BJ (cell line): ENCODE results near the gene GSK3A. TPM values are rescaled to one million over a fixed set of nuclear protein-coding genes. Genes with fewer than 3 reads are reported as not detected.

ENCODE experiments used
- CTCF ChIA-PET: fragments of 350-600 bp; formaldehyde crosslinking; extraction: SDS; loops from one replicate; lab custom pipeline; 2021; ENCODE audit warnings: antibody characterized with exemption, inconsistent platforms; lab: Yijun Ruan, JAX
- POLR2A ChIA-PET: fragments of 300-600 bp; sonication (Branson Sonifier 250); formaldehyde crosslinking; extraction: SDS; loops from one replicate; lab custom pipeline; 2021; ENCODE audit warnings: antibody characterized with exemption; lab: Charles Lee
- DNase-seq: peaks from one replicate; pipeline ENCODE4 v3.0.0-alpha.2; 2011; ENCODE audit warnings: low read depth
- H3K27me3 ChIP-seq: 2 replicates; pipeline ENCODE4 v1.6.0; 2011; ENCODE audit warnings: low read length; ENCODE audit not compliant: control insufficient read depth, insufficient read depth
- H3K36me3 ChIP-seq: 2 replicates; pipeline ENCODE4 v1.5.1; 2011; ENCODE audit warnings: low read length; ENCODE audit not compliant: control insufficient read depth, insufficient read depth
- H3K4me3 ChIP-seq: 2 replicates; pipeline ENCODE4 v1.5.1; 2011; ENCODE audit warnings: low read depth, mild to moderate bottlenecking, control low read depth, low read length
- polyA plus RNA-seq: library from polyadenylated mRNA; depleted of rRNA; stranded (reverse); fragments of >200 nt; gene quantifications from 2 replicates; pipeline ENCODE4 v1.2.3, GENCODE V29; 2011
- TF ChIP-seq, protein P1 (sequence below): IDR thresholded peaks from 2 replicates; pipeline ENCODE4 v1.5.1; 2011; ENCODE audit warnings: low read depth, mild to moderate bottlenecking, control low read depth, inconsistent platforms, low read length, moderate library complexity; ENCODE audit not compliant: insufficient read depth

Gene GSK3A
- polyA plus RNA-seq, 1 experiment: 36.1 TPM

DNA sequence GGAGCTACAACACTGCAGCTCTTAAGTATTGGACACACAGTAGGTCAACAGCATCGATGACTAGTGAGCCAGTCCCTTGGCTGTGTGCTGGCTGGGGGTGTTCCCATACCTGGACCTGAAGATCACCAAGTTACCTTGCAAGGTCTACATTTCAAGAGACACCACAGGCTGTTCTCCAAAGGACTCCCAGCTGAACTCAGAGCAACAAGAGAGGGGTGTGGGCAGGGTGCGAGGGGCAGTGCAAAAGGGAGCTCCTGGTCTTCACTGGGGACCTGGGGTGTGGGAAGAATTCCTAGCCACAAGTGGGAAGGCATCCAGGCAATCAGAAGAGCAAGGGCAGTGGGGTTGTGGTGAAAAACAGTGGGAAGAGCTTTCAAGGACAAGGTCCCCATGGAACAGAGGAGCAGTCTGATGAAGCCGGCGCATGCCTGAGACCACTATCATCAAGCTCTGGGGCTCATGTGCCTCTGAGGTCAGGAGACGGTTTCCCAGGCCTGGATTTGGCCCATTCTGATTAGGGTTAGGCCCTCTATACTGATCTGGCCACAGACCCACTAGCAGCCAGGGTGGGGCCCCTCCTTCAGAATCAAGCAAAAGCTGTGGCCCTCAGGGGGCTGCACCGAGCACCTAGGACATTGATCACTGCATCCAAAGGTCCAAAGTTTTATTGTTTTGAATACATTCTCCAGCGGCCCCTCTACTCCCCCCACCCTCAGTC, 4.7 kb upstream of the GSK3A start:
- ChIA-PET POLR2A (no interaction called here), CTCF (interaction anchor here (0.8 to 6.2 kb wide), 16 partner anchors 9 to 154 kb away, joined by 3 to 135 read pairs (median 7); partner anchors contain the start of genes CIC, PAFAH1B3, POU2F2 and PRR19)

DNA sequence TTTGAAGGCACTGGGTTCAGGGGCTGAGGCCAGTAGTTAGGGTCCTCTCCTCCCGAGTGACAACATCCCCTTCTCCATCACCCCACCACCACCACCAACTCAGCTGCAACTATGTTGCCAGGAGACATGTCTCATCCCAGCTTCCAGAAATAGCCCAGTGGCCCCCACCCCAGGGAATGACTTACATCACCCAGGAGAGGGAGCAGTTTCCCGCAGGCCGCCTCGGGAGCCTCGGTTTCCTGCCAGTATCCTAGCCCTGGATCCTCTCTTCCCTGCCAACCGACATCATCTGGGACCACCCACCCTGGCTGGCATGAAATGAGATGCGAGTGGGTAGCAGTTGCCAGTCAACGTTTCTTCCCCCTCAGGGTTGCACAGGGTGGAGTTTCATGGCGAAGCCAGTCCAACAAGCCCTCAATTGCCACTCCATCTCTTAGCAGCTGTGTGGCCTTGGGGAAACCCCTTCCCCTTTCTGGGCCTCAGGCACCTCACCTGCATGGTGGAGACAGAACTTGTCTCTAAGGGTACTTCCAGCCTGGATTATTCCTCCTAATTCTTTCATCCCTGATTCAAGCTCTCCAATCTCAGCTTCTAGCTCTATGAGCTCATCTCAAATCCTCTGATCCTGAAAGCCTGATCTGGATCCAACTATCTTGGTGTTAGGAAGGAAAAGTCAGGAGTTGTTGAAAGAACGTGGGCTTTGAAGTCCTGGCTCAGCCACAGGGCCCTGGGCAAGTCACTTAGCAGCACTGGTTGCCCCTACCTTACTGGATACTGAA, 3.9 kb upstream of the GSK3A start:
- DNase-seq: no peak
- POLR2A ChIA-PET: no interaction called here
- TF ChIP-seq, protein P1, sequence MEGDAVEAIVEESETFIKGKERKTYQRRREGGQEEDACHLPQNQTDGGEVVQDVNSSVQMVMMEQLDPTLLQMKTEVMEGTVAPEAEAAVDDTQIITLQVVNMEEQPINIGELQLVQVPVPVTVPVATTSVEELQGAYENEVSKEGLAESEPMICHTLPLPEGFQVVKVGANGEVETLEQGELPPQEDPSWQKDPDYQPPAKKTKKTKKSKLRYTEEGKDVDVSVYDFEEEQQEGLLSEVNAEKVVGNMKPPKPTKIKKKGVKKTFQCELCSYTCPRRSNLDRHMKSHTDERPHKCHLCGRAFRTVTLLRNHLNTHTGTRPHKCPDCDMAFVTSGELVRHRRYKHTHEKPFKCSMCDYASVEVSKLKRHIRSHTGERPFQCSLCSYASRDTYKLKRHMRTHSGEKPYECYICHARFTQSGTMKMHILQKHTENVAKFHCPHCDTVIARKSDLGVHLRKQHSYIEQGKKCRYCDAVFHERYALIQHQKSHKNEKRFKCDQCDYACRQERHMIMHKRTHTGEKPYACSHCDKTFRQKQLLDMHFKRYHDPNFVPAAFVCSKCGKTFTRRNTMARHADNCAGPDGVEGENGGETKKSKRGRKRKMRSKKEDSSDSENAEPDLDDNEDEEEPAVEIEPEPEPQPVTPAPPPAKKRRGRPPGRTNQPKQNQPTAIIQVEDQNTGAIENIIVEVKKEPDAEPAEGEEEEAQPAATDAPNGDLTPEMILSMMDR: peak; percentile 82
- Histone ChIP-seq H3K36me3 (peaks cover 12% of the 10 kb centered on the region), H3K27me3 (no peaks in the 10 kb centered on the region), H3K4me3 (no peak overlapping the region)
- CTCF ChIA-PET: interaction anchor here (0.7 to 6.2 kb wide), 29 partner anchors 10 to 165 kb away, joined by 3 to 135 read pairs (median 7); partner anchors contain the start of genes CIC, PAFAH1B3, POU2F2 and PRR19

More for the DNA sequence above, 4.7 kb upstream of the GSK3A start:
- Histone ChIP-seq H3K36me3 (peaks cover 12% of the 10 kb centered on the region), H3K4me3 (no peak overlapping the region), H3K27me3 (no peaks in the 10 kb centered on the region)
- DNase-seq: no peak
- TF ChIP-seq, protein P1: no peak

DNA sequence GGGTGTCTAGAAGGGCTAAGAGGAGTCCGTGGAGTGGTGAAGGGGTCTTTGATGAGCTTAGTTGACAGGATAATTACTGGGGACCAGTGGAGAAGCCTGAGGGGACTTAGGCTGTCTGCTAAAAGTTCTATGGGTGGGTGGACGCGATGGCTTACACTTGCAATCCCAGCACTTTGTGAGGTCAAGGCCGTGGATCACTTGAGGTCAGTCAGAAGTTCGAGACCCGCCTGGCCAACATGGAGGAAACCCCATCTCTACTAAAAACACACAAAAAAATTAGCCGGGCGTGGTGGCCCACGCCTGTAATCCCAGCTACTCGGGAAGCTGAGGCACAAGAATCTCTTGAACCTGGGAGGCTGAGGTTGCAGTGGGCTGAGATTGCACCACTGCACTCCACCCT, 2.8 kb upstream of the GSK3A start:
- POLR2A ChIA-PET: no interaction called here
- peaks cover 11% of the 10 kb centered on the region for H3K36me3 ChIP-seq
- TF ChIP-seq, protein P1: no peak
- CTCF ChIA-PET: interaction anchor here (0.7 to 6.2 kb wide), 30 partner anchors 11 to 195 kb away, joined by 3 to 135 read pairs (median 6); partner anchors contain the start of genes CIC, PAFAH1B3, POU2F2 and PRR19
- no peaks in the 10 kb centered on the region for H3K27me3 ChIP-seq
- H3K4me3 ChIP-seq: no peak overlapping the region
- DNase-seq: no peak

DNA sequence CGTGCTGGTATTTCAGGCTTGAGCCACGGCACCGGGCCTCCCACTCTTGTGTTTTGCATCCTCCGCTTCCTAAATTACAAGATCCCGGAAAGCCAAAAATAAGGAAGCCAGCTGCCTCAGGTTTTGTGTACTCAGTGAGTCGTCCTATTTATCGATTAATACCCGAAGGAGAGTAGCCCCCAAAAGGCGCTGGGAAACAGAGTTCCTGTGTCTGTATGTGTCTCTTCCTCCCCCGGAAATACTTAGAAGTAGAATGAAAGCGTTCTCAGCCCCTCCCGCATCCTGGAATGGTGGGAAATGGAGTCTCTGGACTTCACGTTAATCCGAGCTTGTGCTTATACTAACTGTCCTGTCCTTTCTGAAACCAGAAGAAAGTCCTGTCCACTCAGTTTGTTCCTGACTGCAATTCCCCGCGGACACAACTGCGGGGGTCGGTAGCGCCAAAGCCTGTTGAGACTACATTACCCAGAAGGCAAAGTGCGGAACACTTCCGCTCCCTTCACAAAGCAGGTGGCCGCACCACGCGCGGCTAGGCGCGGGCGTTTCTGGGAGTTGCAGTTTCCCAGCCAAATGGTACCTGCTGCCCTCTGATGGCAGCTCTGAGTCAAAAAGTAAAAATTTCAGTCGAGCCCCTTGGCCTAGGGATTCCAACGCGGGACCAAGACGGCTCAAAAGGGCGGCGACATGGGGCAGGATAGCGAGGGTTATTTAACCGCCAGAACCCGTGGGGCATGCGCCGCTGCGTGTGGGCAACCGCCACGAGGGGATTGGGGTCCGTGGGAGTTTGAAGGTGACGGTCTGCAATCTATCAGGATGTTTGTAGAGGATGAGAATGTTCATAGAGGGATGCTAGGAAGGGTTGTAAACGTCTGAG, 2.2 kb upstream of the GSK3A start:
- no peaks in the 10 kb centered on the region for H3K27me3 ChIP-seq
- peaks cover 14% of the 10 kb centered on the region for H3K36me3 ChIP-seq
- ChIA-PET POLR2A (no interaction called here), CTCF (interaction anchor here (0.7 to 6.2 kb wide), 23 partner anchors 10 to 196 kb away, joined by 3 to 135 read pairs (median 7); partner anchors contain the start of genes CIC, PAFAH1B3, POU2F2 and PRR19)
- TF ChIP-seq, protein P1: peak; percentile 74
- H3K4me3 ChIP-seq: peak overlapping the region; percentile 73
- peak; percentile 67 for DNase-seq
